NCI-H1105 (cell line): Measurements from ENCODE around the gene NIPA2.

Experiments
- DNase-seq: peaks from one replicate; lab custom pipeline; 2025; lab: John Stamatoyannopoulos, UW

The NIPA2 gene

DNA sequence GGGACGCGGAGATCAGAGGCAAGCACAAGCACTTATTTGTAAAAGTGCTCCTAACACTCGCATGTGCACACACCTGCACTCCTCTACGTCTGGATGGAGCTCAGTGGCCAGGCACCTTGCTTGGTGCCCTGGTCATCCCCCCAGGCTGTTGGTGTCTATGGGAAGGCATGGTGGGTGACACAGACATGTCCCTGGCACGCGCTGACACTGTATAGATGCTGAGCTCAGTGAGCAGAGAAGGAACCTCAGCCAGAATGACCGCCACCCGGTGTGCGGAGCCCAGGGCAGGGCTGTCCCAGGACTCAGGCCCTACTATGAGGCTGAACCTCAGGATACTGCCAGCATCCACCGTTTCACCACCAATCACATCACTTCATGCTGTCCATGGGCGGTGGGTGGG, 64.5 kb downstream of the NIPA2 start:
- DNase-seq, result no peak

DNA sequence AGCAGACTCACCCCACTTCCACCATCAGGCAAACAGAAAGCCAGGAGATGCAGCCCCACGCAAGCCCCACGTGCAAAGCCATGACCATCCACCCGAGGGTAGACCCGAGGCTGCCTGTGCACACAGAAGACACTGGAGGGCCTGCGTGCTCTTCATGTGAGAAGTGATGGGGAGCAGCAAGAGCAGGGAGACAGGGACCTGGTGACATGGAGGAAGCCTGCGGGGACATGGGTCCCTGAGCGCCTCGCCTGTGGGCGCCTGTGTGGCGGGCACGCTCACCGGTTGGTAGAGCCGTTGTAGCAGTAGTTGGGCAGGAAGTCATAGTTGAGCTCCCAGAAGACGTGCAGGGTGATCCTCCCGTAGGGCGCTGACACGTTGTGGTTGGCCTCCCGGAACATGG, 65.0 kb downstream of the NIPA2 start:
- no peak for DNase-seq

DNA sequence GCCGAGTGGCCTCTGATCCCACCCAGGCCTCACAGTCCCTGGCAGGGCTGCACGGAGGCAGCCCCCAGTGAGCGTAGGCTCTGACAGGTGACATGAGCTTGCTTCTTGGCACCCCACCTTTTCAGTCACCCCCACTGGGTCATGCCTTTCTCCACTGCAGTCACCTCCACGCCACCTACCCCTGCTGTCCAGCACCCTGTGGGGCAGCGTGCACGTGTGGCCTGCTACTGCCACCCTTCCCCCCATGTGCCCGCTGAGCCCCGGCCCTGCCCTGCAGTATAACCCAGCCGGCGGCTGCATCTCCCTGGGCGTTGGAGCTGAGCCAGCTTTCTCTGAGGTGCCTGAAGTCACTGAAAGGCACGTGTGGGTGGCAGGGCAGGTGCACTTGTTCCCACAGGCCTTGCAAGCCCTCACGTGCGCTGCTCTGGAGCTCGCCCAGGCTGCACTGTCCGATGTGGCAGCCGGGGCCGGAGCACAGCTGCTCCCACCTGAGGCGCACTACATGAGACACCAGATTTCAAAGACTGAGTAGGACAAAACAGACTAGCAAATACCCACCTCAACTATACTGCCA, 65.6 kb downstream of the NIPA2 start:
- DNase-seq, result peak; percentile 85

DNA sequence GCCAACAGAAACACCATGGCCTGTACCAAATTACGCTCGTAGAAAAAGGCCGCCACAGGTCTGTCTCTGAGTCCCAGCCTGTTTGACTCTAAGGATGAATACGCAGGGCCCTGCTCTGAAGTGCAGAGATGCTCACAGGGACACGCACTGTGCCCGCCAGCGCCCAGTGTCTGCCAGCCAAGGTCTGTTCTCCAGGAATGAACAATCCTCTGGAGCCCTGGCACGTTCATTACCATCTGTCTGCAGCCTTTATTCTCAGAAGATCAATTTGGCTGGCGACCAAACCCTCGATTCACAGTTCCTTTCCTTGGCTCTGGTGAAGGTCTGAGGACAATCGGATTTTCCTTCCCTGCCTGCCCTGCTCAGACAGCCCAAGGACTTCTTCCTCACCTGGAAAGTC, 66.3 kb downstream of the NIPA2 start:
- peak; percentile 57 for DNase-seq

DNA sequence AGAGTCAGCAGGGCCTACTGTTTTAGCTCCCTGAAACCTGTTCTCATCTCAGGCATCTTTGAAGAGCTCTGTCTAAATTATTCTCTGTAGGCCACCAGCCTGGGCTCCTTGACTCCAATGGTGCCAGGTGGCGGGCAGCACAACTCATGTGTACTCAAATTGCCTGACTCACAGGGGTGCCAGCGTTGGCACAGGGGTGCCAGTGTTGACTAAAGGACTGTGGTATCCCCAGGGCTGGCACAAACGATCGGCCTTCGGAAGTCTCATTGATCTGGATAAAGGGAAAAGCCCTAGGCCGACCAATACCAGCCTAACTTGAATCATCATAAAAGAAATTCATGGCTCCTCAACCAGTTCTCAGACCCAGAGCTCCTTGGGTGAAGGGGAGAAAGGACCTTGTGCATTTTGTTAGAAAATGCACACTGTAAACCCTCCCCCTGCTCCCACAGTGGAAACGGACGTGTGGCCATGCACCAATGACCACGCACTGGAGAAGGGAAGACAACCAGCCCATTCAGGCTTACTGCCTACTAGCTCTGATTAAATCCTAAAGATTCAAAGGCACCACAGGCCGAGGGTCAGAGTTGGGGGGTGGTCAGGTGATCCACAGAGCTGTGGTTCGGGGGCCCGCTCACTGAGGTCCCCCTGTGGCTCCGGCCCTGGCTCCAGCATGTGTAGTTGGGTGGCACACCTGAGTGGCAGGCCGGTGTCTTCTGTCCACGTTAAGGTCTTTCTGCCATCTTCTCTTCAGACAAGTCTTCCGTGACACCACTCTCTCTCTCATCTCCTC, 68.9 kb downstream of the NIPA2 start:
- no peak for DNase-seq

DNA sequence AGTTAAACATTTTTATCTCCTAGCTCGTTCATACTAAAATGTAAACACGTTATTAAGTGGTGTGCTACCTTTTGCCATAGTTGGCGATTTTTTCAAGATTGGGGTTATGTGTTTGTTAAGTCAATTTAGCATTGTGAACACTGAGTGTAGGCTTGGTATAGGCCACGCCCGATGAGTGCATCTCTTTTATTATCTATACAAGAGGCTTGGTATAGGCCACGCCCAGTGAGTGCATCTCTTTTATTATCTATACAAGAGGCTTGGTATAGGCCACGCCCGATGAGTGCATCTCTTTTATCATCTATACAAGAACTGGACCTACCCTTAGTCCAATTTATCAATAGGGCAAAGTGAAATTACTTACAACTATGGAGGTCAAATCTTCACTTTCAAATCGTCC, 70.4 kb downstream of the NIPA2 start:
- no peak for DNase-seq

DNA sequence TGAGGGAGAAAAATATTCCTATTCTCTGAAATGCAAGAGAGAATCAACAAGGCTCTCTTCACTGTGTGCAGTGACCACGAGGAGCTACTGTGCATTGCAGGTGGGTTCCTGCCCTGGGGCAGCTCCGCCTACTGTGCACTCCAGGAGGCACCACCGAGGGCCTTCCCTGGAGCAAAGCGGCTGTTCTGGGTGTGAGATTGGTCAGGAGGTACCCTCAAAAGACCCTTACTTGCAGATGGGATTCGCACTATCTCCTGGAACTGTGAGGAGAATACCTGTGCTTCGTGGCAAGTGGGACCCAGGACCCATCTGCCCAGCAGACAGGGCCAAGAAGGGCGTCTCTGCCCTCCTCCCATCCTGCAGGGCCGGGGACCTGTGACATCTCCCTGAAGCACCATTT, 72.8 kb downstream of the NIPA2 start:
- no peak for DNase-seq

DNA sequence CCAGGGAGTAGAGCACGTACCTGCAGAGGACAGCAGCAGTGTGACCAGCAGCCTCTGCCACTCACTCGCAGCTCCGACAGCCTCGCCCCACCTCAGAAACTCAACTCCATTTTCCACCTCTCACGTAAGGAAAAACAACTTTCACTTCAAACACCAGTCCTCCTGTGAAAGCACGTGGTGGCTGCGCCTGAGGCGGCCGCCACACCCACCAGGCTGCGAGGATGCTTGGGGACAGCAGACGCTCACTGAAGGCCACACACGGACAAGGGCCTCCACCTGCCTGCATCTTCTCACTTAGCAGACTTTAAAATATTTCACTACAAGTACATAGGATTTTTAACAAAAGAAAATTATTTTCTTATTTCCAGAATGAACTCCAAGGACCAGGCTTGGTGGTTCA, 73.8 kb downstream of the NIPA2 start:
- no peak for DNase-seq

DNA sequence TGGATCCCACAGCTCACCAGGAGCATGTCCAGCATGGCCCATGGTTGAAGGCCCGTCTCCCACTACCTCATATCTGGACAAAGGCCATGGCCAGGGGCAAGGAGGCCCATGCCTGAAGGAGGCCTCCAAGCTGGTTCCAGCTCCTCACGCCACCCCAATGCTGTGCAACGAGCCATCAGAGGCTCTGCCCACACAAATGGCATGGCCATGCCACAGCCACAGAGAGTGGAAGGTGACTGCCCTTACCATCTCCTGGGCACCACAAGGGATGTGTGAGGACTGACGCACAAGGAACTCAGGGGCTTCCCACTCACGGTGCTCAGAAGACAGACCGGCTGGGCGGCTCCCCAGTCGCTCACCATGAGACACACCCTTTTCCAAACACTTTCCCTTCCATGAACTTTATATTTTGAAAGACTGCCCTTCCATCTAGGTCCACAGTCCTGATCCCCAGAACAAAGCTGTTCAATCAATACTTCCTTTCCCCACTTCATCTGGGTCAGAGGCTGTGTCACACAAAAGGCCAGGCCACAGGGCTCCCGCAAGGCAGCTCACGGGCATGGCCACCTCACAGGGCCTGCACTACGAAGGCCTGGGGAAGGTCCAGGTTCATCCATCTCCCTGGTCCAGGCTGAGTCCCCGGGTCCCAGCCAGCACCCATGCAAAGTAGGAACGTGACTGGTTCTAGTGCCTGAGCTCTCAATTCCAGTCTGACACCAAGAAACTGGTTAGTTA, 75.3 kb downstream of the NIPA2 start:
- no peak for DNase-seq

DNA sequence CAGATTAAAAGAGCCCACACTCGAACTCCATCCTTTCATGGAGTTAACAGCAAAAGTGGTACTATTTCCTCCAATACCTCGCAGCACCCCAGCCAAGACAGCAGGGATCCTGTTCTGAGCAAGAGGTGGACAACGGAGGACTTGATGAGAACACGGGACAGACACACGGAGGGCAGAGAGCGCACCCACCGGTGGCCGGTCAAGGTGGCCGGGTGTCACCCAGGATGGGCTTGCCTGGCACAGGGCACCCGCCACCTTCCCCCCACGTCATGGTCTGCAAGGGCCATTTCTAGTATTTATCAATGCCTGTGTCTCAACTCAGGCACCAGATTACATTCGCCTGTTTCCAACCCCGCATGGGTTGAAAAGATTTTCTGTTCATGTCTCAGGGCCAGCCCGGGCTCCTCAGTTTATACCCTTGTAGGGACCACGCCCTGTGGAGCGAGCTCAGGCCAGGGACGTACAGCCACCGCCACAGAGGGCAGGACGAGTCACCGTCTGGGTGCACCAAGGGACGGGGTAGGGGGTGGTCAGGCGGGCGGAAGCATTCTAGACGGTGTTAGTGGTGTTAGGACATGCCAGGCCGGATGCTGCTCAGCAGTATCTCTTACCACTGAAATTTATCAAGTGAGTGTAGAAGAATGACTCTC, 77.5 kb downstream of the NIPA2 start:
- DNase-seq, result no peak

DNA sequence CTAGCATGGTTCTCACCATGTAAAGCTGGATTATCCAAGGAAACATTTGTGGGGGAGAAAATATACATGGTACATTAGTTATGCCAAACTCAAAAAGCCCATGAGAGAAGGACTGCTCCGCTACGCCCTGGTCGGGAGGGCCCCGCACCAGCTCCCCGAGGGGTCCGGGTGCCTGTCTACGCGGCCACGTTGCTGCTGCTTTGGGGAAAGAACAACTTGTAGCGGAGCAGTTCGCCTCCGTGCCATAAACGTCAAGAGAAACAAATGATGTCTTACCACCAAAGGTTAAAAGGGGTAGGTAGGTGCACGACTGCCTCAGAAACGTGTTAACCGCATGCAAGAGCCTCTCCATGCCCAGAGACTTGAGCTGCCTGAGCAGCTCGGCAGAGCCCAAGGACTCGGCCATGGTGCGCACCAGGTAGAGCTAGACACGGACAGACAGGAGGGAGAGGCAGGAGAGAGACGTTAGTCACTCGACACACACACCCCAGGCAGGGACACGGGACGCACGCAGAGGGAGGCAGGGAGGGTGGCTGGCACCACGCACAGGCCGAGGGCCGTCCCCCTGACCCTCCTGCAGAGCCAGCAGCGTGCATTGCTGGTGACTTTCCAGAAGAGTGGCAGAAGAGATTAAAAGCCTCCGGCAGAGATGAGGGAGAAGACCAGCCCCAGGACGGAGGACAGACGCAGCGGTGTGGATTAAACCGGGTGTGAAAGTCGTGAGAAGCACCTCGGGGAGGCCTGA, 78.3 kb downstream of the NIPA2 start:
- DNase-seq, result no peak

DNA sequence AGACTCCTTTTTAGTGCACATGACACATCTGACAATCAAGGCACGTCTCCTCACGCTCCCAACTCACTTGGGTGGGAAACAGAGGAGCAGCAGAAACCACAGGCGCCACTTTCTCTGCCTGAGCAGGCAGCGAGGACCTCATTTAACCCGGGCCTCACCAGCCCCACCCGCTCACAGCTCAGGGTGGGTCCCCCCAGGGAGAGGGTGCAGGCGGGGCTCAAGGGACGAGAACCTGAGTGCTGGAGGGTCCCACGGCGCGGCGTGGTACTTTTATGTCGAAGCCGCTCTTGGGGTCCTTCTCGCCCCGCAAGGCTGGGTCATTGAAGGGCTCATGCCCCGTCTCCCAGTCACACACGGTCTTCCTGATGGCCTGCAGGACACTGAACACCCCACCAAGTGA, 79.1 kb downstream of the NIPA2 start:
- DNase-seq, result no peak
